Measurements from ENCODE around the gene MRPL32. TPM values are rescaled to one million over a fixed set of nuclear protein-coding genes. Genes with fewer than 3 reads are reported as not detected.

The MRPL32 gene
- total RNA-seq, 2 donors from 2014 or later: 48.3 to 65.7 TPM

GRCh38 chr7:42972699-42973500 lies 40.7 kb downstream of the MRPL32 start:
- Histone ChIP-seq H3K4me1 (replicated peaks) (no peaks in the 10 kb centered on the region), H3K9me3 (no peaks in the 10 kb centered on the region), H3K36me3 (no peaks in the 10 kb centered on the region), H3K4me3 (no peak overlapping the region), H3K27me3 (replicated peaks; ENCODE audit: insufficient read depth) (no peaks in the 10 kb centered on the region), H3K27ac (no peak overlapping the region)
- WGBS: 32% methylated on average over 5 of the region's 5 CpGs
- no peak for TF ChIP-seq CTCF (IDR thresholded peaks at IDR 0.05)
- no peak for TF ChIP-seq POLR2A (IDR thresholded peaks at IDR 0.05)
- TF ChIP-seq POLR2AphosphoS5 (IDR thresholded peaks at IDR 0.05): no peak
- intact Hi-C loops (cut with DNase I): no loop called here
- DNase-seq (ENCODE audit: low spot score): no peak

DNA sequence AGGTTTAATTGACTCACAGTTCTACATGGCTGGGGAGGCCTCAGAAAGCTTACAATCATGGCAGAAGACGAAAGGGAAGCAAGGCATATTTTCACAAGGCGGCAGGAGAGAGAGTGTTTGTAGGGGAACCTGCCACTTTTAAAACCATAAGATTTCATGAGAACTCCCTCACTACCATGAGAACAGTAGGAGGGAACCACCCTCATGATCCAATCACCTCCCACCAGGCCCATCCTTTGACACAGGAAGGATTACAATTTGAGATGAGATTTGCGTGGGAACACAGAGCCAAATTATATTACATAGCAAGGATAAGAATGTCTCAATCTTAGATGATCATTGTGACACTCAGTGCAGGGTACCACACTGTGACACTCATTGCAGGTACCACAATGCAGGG lies 44.2 kb downstream of the MRPL32 start:
- Histone ChIP-seq H3K4me3 (no peak overlapping the region), H3K36me3 (no peaks in the 10 kb centered on the region), H3K4me1 (replicated peaks) (no peaks in the 10 kb centered on the region), H3K9me3 (no peaks in the 10 kb centered on the region), H3K27me3 (replicated peaks; ENCODE audit: insufficient read depth) (no peaks in the 10 kb centered on the region), H3K27ac (no peak overlapping the region)
- TF ChIP-seq CTCF (IDR thresholded peaks at IDR 0.05) (no peak), POLR2A (IDR thresholded peaks at IDR 0.05) (no peak), POLR2AphosphoS5 (IDR thresholded peaks at IDR 0.05) (no peak)
- DNase-seq (ENCODE audit: low spot score): no peak
- WGBS: 93% methylated on average over 3 of the region's 3 CpGs
- intact Hi-C loops (cut with DNase I): no loop called here

- no peaks in the 10 kb centered on the region for H3K4me1 ChIP-seq (replicated peaks)
- TF ChIP-seq POLR2A (IDR thresholded peaks at IDR 0.05): no peak
- no peak for TF ChIP-seq CTCF (IDR thresholded peaks at IDR 0.05)
- no peak for TF ChIP-seq POLR2AphosphoS5 (IDR thresholded peaks at IDR 0.05)
- intact Hi-C loops (cut with DNase I): no loop called here
- H3K4me3 ChIP-seq: no peak overlapping the region
- H3K36me3 ChIP-seq: no peaks in the 10 kb centered on the region
- no peak for DNase-seq (ENCODE audit: low spot score)
- no peaks in the 10 kb centered on the region for H3K9me3 ChIP-seq
- no peaks in the 10 kb centered on the region for H3K27me3 ChIP-seq (replicated peaks; ENCODE audit: insufficient read depth)
- H3K27ac ChIP-seq: no peak overlapping the region
Observed at GRCh38 chr7:42978496-42978895, 46.3 kb downstream of the MRPL32 start.

GRCh38 chr7:42980084-42980483 lies 47.9 kb downstream of the MRPL32 start:
- Histone ChIP-seq H3K27ac (no peak overlapping the region), H3K4me3 (no peak overlapping the region), H3K9me3 (no peaks in the 10 kb centered on the region), H3K4me1 (replicated peaks) (no peaks in the 10 kb centered on the region), H3K27me3 (replicated peaks; ENCODE audit: insufficient read depth) (no peaks in the 10 kb centered on the region), H3K36me3 (no peaks in the 10 kb centered on the region)
- no peak for DNase-seq (ENCODE audit: low spot score)
- intact Hi-C loops (cut with DNase I): no loop called here
- 92% methylated on average over 2 of the region's 2 CpGs for WGBS
- TF ChIP-seq CTCF (IDR thresholded peaks at IDR 0.05): no peak

- TF ChIP-seq POLR2AphosphoS5 (IDR thresholded peaks at IDR 0.05) (no peak), POLR2A (IDR thresholded peaks at IDR 0.05) (no peak), CTCF (IDR thresholded peaks at IDR 0.05) (no peak)
- intact Hi-C loops (cut with DNase I): no loop called here
- WGBS: 75% methylated on average over 3 of the region's 3 CpGs
Observed at GRCh38 chr7:42980514-42980913, 48.3 kb downstream of the MRPL32 start.

More at GRCh38 chr7:42980514-42980913, 48.3 kb downstream of the MRPL32 start:
- Histone ChIP-seq H3K27ac (no peak overlapping the region), H3K9me3 (no peaks in the 10 kb centered on the region), H3K4me1 (replicated peaks) (no peaks in the 10 kb centered on the region), H3K27me3 (replicated peaks; ENCODE audit: insufficient read depth) (no peaks in the 10 kb centered on the region), H3K36me3 (no peaks in the 10 kb centered on the region), H3K4me3 (no peak overlapping the region)
- DNase-seq (ENCODE audit: low spot score): no peak
